CD4-positive, alpha-beta T cell treated with Interleukin-17A for 4 hours (primary cell): Measurements from ENCODE around the gene RUSC1.
"Not testable (repeated sequence)": the region's sequence is repeated elsewhere in the genome, so short reads cannot be mapped to it uniquely, and the experiment has no call there.

Experiments
- DNase-seq: peaks from one replicate; pipeline ENCODE4 v3.0.0-alpha.2; 2020; ENCODE audit warnings: mixed read lengths

The RUSC1 gene, protein sequence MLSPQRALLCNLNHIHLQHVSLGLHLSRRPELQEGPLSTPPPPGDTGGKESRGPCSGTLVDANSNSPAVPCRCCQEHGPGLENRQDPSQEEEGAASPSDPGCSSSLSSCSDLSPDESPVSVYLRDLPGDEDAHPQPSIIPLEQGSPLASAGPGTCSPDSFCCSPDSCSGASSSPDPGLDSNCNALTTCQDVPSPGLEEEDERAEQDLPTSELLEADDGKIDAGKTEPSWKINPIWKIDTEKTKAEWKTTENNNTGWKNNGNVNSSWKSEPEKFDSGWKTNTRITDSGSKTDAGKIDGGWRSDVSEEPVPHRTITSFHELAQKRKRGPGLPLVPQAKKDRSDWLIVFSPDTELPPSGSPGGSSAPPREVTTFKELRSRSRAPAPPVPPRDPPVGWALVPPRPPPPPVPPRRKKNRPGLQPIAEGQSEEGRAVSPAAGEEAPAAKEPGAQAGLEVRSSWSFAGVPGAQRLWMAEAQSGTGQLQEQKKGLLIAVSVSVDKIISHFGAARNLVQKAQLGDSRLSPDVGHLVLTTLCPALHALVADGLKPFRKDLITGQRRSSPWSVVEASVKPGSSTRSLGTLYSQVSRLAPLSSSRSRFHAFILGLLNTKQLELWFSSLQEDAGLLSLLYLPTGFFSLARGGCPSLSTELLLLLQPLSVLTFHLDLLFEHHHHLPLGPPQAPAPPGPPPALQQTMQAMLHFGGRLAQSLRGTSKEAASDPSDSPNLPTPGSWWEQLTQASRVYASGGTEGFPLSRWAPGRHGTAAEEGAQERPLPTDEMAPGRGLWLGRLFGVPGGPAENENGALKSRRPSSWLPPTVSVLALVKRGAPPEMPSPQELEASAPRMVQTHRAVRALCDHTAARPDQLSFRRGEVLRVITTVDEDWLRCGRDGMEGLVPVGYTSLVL

DNA sequence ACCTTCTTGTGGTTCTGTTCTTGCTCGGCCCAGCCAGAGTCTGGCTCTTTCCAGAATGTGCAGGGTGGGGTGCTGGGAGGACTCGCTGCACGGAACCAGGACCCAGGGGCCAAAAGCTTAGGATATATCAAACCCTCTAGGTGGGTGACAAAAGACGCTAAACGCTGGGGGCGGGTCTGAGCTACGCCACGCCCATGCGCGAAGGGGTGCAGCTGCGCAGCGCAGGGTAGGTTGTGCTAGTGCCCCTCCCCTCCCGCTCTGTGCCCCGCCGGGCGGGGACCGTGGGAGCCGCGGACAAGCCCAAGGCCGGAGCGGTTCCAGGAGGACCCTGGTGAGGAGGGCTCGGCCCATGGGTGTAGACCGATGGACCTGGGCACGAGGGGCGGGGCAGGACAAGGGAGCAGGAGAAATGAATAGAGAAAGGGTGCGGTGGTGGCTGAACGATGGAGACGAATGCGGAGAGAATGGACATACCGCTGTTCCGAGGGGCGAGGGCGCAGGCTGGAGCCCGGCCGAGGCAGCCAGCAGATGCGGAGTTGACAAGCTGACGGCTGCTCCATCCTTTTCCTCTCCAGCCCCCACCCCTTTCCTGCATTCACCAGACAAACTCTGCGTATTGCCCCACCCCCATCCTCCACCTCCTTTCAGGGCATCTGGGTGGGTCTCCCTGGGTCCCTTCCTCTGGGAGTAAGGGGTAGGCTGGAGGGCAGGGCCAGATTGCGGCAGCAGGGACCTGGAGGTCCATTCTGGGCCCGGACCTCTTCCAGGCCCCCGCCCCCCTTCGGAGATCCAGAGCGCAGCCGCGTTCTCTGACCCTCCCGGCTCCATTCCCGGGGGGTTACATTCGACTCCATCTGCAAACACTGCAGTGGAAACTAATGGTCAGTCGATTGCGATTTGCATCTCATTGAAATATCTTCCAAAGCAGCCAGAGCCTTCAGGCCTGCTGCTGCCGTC lies at the start of gene RUSC1:
TSS of gene RUSC1 (plus strand) at position 234 of the 957 bp plus-strand sequence. CDS start 880 bp downstream, outside the sequence.
- DNase-seq: peak; percentile 86

DNA sequence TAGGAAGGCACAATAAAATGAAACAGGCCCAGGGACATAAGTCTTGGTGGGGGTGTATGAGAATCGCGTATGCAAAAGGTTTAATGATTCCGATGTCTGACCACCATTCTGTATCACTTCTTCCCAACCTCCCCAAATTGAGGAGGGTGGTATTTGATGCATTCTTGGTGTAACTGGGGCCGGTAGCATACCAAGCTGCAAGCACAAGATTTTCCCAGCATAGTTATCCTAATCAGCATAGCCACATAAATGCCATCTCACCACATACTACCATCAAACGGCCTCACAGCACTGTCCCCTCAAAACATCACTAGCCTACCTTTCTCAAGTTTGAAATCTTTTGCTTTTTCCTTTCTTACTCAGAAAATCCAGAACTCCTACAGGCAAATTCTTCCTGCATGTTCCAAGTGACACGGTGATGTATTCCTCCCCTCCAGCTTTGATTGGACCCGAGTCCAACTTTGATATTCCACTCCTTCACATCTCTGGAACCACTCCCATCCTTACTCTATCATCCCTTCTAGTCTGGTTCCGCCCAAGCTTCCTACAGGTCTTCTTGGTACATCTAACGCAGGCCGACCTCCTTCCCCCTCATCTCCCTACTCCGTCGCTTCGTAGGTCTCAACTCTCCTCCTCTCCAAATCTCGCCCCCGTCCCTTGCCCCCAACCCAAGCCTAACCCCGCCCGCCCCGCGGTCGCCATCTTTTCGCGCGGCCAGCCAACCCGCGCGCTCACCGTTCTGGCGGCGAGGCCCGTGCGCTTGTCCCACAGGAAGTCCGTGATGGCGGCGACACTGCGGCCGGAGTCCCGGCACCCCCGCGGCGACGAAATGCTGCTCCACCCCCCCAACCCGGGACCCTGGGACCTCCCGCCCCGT lies 48.0 kb upstream of the RUSC1 start:
- DNase-seq: no peak

DNA sequence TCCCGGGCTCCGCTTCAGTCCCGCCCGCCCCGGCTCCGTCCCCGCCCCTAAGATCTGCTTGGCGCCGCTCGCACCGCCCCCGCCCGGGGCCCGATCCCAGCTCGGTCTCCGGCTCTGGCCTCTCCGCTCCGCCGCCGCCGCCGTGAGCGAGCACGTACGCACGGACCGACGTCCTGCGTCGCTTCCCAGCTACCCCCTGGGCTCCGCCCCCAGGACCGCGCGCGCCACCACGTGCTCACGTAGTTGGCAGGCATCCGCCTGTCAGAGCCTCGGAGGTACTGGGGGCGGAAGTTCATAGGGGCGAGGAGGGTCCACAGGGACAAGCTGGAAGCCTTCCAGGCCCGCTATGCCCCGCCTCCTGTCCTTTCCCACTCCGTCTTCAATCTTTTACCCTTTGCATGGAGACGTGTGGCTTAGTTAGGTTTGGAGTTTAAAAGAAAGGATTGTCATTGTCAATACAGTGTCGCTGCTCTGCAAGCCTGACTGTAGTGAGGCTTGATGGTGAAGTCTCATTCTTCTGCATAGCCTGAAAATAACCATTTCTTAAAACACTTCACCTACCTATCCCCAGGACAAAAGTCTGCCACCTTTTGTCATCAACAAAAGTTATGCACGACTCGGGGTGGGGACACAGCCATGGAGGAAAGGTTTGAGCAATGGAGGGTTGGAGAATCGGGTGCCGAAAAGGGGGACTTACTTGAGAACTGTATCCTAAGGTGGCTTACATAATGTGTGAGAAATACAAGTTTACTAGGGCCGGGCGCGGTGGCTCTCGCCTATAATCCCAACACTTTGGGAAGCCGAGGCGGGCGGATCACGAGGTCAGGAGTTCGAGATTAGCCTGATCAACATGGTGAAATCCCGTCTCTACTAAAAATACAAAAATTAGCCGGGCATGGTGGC lies 47.1 kb upstream of the RUSC1 start, which contains the start of gene CLK2:
TSS of gene CLK2 (minus strand) at position 162 of the 903 bp plus-strand sequence. CDS start 2,527 bp downstream, outside the sequence.
- DNase-seq: peak; percentile 98

DNA sequence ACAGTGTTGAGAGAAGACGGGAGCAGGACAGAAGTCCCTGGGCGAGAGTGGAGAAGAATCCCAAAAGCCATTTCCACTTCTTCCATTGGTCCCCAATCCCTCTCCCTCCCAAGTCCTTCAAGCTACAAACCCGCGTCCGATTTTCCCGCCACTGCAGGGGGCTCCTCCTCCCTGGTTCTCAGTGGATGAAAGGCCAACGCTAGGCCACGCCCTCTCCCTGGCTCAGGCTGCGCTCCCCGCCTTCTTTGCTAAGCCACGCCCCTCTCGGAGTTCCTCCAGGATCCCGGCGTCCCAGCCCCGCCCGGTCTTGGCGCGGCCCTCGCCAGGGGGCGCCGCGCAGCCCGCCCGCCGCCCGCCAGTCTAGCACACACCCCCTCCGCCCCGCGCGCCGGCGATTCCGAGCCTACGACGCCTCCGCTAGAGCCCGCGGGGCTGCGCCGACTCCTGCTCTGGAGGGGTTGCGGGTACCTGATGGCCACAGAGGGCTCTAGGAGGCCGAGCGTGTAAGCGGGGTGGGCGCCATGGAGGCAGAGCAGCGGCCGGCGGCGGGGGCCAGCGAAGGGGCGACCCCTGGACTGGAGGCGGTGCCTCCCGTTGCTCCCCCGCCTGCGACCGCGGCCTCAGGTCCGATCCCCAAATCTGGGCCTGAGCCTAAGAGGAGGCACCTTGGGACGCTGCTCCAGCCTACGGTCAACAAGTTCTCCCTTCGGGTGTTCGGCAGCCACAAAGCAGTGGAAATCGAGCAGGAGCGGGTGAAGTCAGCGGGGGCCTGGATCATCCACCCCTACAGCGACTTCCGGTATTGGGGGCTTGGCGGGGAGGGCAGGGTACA lies 43.4 kb upstream of the RUSC1 start, which contains the start of gene HCN3:
TSS of gene HCN3 (plus strand) at position 394 of the 832 bp plus-strand sequence. CDS start at position 522, 128 bp downstream.
- DNase-seq: peak; percentile 99

DNA sequence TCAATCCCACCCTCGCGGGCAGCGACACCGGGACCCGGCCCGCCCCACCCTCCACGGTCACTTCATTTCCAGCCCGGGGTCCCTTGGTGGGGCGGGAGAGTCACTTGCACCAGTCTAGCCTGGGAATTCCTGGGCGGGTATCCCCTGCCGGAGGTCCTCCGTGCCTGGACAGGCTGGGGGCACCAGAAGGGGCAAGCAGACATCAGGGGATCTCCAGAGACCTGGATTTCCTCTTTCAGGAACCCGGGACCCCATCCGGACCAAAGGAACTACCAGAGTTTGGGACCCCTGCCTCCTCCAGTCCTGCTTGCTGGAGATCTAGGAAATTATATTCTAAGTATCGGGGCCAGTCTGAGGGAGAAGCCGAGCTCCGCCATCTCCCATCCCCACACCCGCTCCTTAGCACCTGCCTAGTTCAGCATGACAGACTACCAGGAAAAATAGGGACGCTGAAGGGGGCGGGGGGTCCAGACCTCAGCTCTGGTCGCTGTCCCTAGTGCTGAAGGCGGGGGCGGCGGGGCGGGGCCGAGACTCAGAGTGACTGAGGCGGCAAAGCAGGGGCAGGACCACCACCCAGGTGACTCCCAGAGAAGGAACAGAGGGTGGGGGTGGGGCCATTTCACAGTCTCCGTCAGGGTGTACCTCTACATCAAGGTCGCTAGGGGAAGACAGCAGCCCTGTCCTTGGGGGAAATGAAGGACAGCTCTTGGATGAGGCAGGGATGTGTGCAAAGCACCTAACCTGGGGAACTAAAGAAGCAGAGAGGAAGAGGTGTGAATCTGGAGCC lies 42.6 kb upstream of the RUSC1 start:
- peak; percentile 76 for DNase-seq

DNA sequence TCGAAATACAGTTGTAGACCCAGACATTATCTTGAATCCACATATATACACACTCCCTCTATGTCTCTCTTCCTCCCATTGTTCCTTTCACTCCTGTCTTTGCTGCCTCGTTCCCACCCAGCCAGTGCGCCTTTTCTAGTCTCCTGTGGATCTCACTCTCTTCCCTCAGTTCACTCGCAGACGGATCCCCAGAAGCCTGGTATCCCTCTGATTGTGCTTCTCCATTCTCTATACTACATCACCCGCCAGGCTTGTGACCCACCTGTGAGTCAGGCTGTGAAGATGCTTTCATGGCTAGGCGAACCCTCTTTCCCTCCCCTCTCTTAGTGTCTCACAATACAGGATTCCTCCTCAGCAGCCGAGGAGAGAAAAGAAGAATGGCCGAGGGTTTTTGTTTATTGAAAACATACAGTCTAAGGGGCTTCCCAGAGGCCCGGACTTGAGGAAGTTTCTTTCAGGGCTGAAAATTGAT lies 42.0 kb upstream of the RUSC1 start:
- no peak for DNase-seq

DNA sequence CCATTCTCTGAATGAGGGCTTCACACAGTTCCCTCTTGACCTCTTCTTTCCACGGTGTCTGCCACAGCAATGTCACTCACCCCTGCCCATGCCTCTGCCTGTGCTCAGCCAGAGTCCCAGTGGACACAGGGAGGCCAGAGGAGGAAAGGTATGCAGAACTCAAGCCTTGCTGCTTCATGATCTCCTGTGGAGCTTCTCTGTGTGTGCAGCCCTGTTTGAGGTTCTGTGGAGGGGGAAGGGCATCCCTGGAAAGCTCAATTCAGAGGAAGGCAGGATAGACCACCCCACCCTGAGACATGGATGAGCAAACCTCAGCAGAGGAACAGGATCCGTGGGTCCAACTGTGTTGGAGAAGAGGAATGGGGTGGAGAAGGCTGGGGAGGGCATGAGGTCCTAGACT lies 41.4 kb upstream of the RUSC1 start:
- no peak for DNase-seq

DNA sequence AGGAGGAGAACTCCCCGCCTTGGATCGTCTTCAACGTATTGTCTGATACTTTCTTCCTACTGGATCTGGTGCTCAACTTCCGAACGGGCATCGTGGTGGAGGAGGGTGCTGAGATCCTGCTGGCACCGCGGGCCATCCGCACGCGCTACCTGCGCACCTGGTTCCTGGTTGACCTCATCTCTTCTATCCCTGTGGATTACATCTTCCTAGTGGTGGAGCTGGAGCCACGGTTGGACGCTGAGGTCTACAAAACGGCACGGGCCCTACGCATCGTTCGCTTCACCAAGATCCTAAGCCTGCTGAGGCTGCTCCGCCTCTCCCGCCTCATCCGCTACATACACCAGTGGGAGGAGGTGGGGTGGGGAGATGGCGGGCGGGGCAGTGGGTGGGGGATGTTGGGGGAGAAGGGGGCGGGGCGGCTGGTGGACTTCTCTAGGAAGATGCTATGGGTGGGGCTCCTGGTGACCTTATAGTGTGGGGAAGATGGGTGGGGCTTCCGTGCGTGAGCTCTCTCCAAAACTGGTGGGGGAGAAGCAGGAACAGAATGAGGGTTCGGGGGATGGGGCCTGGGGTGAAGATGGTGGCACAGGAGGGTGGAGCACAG lies 38.1 kb upstream of the RUSC1 start:
- DNase-seq: no peak

DNA sequence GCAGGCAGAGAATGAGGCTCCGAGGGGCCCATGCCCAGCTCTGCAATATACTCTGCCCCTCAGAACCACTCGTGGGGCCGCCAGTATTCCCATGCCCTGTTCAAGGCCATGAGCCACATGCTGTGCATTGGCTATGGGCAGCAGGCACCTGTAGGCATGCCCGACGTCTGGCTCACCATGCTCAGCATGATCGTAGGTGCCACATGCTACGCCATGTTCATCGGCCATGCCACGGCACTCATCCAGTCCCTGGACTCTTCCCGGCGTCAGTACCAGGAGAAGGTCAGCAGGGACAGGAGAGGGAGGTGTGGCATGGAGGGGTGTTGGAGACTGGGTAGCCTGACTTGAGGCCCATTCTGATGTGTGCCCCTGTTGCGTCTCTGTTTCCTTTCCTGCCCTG lies 36.2 kb upstream of the RUSC1 start:
- no peak for DNase-seq

DNA sequence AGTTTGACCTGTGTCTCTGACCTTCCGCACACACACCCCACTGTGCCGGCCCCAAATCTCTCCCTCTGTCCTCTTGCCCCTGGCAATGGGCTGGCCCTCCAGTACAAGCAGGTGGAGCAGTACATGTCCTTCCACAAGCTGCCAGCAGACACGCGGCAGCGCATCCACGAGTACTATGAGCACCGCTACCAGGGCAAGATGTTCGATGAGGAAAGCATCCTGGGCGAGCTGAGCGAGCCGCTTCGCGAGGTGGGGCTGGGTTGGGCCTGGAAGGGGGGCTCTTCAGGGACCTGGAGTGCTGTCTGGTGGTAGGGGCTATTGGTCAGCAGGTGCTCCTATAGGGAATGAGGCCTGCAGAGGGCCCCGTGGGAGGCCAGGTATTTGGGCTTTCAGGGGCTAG lies 35.6 kb upstream of the RUSC1 start:
- no peak for DNase-seq

DNA sequence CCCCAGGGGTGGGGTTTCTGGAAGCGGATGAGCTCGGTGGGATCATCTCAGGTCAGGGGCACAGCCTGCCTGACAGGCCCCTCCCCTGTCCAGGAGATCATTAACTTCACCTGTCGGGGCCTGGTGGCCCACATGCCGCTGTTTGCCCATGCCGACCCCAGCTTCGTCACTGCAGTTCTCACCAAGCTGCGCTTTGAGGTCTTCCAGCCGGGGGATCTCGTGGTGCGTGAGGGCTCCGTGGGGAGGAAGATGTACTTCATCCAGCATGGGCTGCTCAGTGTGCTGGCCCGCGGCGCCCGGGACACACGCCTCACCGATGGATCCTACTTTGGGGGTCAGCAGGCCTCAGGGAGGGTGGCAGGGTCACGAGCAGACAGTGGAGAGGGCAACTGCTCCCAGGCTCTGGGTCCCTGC lies 35.1 kb upstream of the RUSC1 start:
- no peak for DNase-seq

DNA sequence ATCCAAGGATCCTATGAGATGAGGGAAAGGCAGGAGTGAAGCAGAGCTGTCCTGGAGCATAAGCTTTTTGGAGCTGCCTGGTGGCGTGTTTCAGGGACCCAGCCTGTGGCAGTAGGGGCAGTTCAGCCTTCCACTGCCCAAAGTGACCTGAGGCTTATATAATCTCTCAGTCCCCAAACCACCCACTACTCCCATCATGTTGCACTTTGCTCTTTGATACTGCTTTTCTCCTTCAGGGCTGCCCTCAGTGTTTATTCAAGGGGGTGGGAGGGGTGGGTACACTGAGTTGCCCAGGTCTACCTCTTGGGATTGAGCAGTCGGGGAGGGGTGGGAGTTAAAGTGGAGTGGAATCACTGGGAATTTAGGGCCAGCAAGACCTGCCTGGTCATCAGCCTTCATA lies 34.1 kb upstream of the RUSC1 start:
- no peak for DNase-seq

DNA sequence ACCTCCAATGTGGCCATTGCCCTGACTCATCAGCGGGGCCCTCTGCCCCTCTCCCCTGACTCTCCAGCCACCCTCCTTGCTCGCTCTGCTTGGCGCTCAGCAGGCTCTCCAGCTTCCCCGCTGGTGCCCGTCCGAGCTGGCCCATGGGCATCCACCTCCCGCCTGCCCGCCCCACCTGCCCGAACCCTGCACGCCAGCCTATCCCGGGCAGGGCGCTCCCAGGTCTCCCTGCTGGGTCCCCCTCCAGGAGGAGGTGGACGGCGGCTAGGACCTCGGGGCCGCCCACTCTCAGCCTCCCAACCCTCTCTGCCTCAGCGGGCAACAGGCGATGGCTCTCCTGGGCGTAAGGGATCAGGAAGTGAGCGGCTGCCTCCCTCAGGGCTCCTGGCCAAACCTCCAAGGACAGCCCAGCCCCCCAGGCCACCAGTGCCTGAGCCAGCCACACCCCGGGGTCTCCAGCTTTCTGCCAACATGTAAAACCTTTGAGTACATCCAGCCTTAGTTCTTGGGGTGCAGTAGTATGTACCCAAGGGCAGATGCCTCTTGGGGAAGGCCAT lies 32.6 kb upstream of the RUSC1 start:
- DNase-seq: no peak

DNA sequence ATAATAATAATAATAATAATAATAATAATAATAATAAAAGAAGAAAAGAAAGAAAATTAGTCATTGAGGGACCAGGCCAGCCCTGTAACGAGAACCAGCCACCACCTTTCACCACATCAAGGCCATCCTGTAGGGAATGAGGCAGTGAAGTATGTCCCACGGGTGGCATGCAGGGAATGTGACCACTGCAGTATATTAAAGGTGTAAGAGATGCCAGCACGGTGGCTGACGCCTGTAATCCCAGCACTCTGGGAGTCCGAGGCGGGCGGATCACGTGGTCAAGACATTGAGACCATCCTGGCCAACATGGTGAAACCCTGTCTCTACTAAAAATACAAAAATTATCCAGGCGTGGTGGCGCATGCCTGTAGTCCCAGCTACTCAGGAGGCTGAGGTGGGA lies 29.7 kb upstream of the RUSC1 start:
- not testable (repeated sequence) for DNase-seq

DNA sequence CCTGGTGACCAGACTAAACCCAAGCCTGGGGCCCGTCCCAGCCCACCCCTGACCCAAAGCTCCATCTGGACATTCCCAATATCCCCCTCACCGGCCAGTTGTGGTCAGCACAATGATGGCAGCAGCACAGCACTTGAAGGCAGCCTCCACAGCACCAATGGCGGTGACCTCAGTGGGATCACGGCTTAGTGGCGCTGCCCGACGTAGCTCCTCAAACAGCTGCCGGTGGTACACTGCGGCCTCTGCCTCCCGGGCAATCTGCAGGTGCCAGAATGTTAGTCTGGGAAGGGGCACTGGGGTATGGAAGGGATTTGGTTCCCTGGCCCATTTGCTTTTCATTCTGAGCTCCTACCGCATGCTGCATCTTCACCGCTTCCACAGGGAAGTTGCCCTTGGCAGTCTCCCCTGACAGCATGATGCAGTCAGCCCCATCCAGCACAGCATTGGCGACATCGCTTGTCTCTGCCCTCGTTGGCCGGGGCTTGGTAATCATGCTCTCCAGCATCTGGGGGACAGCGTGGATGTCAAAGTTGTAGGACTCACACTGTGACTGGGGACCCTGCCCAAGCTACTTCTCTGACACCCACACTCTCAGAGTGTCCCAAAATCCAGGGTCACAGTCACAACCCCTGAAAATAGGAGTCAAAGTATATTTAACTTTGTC lies 27.5 kb upstream of the RUSC1 start:
- DNase-seq: no peak

DNA sequence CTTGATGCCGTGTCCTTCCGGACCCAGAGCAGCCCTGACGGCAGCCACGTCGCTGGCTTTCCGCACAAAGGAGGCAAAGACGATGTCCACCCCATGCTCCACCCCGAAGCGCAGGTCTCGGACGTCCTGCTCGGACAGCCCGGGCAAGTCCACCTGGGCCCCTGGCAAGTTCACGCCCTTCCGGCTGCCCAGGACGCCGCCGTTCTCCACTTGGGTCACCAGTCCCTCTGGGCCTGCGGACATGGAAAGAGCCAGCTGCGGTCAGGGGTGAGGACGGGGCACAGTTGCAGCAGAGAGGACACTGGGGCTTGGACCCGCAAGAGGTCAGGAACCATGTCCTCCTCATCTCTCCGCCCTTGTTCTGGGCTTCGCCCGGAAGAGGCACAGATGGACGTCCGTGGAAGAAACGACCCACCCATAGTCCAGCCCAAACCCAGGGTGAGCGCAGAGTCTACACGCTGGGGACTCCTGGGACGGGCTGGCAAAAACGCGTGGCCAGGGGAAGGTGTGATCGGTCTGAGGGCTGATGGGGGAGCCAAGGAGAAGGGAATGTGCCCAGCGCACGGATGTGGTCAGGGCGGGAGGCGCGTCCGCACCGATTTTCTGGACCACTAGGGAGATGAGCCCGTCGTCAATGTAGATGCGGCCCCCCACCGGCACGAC lies 26.0 kb upstream of the RUSC1 start:
- DNase-seq: no peak
